ENCODE results near the gene NCK1. TPM values are rescaled to one million over a fixed set of nuclear protein-coding genes. Genes with fewer than 3 reads are reported as not detected.
"Not testable (repeated sequence)": the region's sequence is repeated elsewhere in the genome, so short reads cannot be mapped to it uniquely, and the experiment has no call there.

NCK1 gene
- total RNA-seq, 1 donor = 41.6 TPM

DNA sequence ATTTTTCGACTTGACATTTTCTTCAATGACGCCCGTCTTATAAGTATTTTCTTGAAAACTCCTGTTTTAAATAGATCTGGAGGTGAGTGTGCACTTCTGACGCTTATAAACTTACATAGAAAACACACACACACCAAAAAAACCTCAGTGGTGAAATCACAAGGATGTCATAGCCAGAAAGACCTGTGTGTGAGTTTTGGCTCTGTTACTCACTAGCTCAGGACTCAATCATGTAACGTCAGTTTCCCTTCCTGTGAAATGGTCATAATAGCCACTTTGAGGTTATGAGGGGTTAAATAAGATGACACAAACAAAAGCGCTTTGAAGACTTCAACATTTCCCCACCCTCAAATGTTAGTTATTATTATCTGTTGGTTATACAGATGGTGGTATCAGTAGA, 97.6 kb downstream of the NCK1 start:
- Histone ChIP-seq H3K4me1 (ENCODE audit: insufficient read depth, low read length) (peaks cover 26% of the 10 kb centered on the region), H3K27ac (ENCODE audit: low read depth, low read length) (no peak overlapping the region), H3K27me3 (ENCODE audit: insufficient read depth, low read length) (no peaks in the 10 kb centered on the region), H3K79me2 (ENCODE audit: insufficient read depth, low read length) (no peaks in the 10 kb centered on the region), H3K4me3 (ENCODE audit: insufficient read depth, low read length) (no peak overlapping the region), H3K9me3 (ENCODE audit: low read depth, low read length) (no peaks in the 10 kb centered on the region), H2AFZ (ENCODE audit: low read length) (no peak overlapping the region), H3K36me3 (ENCODE audit: insufficient read depth, low read length) (no peaks in the 10 kb centered on the region), H4K20me1 (ENCODE audit: insufficient read depth, low read length) (no peaks in the 10 kb centered on the region), H3K4me2 (ENCODE audit: insufficient read depth, low read length) (no peak overlapping the region)
- TF ChIP-seq, protein P1, sequence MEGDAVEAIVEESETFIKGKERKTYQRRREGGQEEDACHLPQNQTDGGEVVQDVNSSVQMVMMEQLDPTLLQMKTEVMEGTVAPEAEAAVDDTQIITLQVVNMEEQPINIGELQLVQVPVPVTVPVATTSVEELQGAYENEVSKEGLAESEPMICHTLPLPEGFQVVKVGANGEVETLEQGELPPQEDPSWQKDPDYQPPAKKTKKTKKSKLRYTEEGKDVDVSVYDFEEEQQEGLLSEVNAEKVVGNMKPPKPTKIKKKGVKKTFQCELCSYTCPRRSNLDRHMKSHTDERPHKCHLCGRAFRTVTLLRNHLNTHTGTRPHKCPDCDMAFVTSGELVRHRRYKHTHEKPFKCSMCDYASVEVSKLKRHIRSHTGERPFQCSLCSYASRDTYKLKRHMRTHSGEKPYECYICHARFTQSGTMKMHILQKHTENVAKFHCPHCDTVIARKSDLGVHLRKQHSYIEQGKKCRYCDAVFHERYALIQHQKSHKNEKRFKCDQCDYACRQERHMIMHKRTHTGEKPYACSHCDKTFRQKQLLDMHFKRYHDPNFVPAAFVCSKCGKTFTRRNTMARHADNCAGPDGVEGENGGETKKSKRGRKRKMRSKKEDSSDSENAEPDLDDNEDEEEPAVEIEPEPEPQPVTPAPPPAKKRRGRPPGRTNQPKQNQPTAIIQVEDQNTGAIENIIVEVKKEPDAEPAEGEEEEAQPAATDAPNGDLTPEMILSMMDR (IDR thresholded peaks at IDR 0.05; ENCODE audit: extremely low read depth, low read depth, low read length) = no peak
- DNase-seq (ENCODE audit: insufficient read length, low spot score, missing footprints) = no peak

DNA sequence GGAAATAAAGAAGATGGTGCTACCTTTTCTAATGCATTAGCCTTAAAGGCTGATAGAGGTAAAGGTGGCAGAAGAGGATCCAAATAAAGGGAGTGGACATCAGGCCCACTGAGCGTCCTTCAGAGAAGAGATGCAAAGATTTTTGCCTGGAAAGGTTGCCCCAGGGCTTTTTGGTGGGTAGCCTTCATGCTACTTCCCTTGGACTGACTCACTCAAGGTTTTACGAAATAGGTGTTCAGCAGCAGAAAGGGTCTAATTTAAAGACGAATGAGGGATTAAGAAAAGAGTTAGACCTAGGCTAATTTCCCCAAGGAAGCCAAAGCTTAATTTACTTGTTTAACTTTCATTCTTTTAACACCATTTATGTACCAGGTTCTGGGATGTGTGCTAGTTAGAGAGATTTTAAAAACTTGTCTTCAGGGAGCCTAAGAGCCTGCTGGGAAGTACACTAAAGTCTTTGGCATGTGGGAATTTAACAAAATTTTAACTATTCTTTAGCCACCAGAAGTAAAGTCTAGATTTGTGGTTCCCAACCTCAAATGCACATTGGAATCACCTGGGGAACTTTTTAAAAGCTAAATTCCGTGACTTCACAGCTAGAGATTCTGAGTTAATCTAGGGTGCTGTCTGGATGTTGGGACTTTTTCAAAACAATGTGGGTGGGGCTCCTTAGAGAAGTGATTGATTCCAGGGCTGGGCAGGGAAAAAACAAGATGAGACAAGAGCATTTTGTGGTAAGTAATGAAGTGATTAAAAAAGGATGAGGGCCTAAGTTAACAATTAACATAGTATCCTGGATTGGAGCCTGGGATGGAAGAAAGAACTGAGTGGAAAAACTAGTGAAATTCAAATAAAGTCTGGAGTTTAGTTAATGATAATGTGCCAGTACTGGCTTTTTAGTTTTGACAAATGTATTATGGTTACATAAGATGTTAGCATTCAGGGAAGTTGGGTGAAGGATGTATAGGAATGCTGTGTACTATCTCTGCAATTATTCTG, 99.1 kb downstream of the NCK1 start:
- Histone ChIP-seq H3K9me3 (ENCODE audit: low read depth, low read length) (no peaks in the 10 kb centered on the region), H3K4me3 (ENCODE audit: insufficient read depth, low read length) (no peak overlapping the region), H3K4me1 (ENCODE audit: insufficient read depth, low read length) (peaks cover 12% of the 10 kb centered on the region), H3K4me2 (ENCODE audit: insufficient read depth, low read length) (no peak overlapping the region), H4K20me1 (ENCODE audit: insufficient read depth, low read length) (no peaks in the 10 kb centered on the region), H3K27ac (ENCODE audit: low read depth, low read length) (no peak overlapping the region), H2AFZ (ENCODE audit: low read length) (peak overlapping the region; percentile 10), H3K36me3 (ENCODE audit: insufficient read depth, low read length) (no peaks in the 10 kb centered on the region), H3K79me2 (ENCODE audit: insufficient read depth, low read length) (no peaks in the 10 kb centered on the region), H3K27me3 (ENCODE audit: insufficient read depth, low read length) (no peaks in the 10 kb centered on the region)
- DNase-seq (ENCODE audit: insufficient read length, low spot score, missing footprints) = no peak
- TF ChIP-seq, protein P1 (IDR thresholded peaks at IDR 0.05; ENCODE audit: extremely low read depth, low read depth, low read length) = no peak

DNA sequence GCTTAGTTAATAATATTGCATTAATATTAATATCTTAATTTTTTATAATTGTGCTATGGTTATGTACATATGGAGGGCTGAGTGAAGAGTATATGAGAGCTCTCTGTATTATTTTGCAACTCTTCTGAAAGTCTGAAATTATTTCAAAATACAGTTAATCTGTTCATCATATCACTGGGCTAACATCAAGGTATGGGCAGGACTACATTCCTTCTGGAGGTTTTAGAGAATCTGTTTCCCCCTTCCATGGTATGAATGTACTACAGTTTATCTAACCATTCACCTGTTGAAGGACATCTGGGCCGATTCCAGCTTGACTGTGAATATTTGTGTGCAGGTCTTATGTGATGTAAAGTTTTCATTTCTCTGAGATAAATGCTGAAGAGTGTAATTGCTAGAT, 100.9 kb downstream of the NCK1 start:
- Histone ChIP-seq H3K27me3 (ENCODE audit: insufficient read depth, low read length) (no peaks in the 10 kb centered on the region), H2AFZ (ENCODE audit: low read length) (no peak overlapping the region), H3K36me3 (ENCODE audit: insufficient read depth, low read length) (no peaks in the 10 kb centered on the region), H3K4me2 (ENCODE audit: insufficient read depth, low read length) (no peak overlapping the region), H4K20me1 (ENCODE audit: insufficient read depth, low read length) (no peaks in the 10 kb centered on the region), H3K9me3 (ENCODE audit: low read depth, low read length) (no peaks in the 10 kb centered on the region), H3K79me2 (ENCODE audit: insufficient read depth, low read length) (no peaks in the 10 kb centered on the region), H3K4me1 (ENCODE audit: insufficient read depth, low read length) (peaks cover 9% of the 10 kb centered on the region), H3K27ac (ENCODE audit: low read depth, low read length) (no peak overlapping the region), H3K4me3 (ENCODE audit: insufficient read depth, low read length) (no peak overlapping the region)
- TF ChIP-seq, protein P1 (IDR thresholded peaks at IDR 0.05; ENCODE audit: extremely low read depth, low read depth, low read length) = no peak
- no peak for DNase-seq (ENCODE audit: insufficient read length, low spot score, missing footprints)

DNA sequence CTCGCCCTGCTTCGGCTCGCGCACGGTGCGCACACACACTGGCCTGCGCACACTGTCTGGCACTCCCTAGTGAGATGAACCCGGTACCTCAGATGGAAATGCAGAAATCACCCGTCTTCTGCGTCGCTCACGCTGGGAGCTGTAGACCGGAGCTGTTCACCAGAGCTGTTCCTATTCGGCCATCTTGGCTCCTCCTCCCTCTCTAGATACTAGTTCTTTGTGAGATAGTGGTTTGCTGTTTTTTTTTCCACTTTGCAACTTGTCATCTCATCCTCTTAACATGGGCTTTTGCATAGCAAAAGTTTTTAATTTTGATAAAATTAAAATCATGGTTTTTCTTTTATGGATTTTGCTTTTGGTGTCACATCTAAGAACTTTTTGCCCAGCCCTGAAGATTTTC, 107.5 kb downstream of the NCK1 start:
- H3K9me3 ChIP-seq (ENCODE audit: low read depth, low read length); H2AFZ ChIP-seq (ENCODE audit: low read length); H3K79me2 ChIP-seq (ENCODE audit: insufficient read depth, low read length); H3K4me1 ChIP-seq (ENCODE audit: insufficient read depth, low read length); H3K27ac ChIP-seq (ENCODE audit: low read depth, low read length); DNase-seq (ENCODE audit: insufficient read length, low spot score, missing footprints); H3K27me3 ChIP-seq (ENCODE audit: insufficient read depth, low read length); H3K4me2 ChIP-seq (ENCODE audit: insufficient read depth, low read length); H3K4me3 ChIP-seq (ENCODE audit: insufficient read depth, low read length); H3K36me3 ChIP-seq (ENCODE audit: insufficient read depth, low read length); H4K20me1 ChIP-seq (ENCODE audit: insufficient read depth, low read length): not testable (repeated sequence)
